ENCODE measurements around the gene NEMP1.

GRCh38 chr12:57040211-57040610 is 38.4 kb downstream of the NEMP1 start:
- TF ChIP-seq, protein P1, sequence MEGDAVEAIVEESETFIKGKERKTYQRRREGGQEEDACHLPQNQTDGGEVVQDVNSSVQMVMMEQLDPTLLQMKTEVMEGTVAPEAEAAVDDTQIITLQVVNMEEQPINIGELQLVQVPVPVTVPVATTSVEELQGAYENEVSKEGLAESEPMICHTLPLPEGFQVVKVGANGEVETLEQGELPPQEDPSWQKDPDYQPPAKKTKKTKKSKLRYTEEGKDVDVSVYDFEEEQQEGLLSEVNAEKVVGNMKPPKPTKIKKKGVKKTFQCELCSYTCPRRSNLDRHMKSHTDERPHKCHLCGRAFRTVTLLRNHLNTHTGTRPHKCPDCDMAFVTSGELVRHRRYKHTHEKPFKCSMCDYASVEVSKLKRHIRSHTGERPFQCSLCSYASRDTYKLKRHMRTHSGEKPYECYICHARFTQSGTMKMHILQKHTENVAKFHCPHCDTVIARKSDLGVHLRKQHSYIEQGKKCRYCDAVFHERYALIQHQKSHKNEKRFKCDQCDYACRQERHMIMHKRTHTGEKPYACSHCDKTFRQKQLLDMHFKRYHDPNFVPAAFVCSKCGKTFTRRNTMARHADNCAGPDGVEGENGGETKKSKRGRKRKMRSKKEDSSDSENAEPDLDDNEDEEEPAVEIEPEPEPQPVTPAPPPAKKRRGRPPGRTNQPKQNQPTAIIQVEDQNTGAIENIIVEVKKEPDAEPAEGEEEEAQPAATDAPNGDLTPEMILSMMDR (conservative IDR thresholded peaks at IDR 0.05; ENCODE audit: low read depth, low read length) = no peak
- TF ChIP-seq EZH2 (IDR thresholded peaks at IDR 0.05; ENCODE audit: low read length, unreplicated experiment) = no peak
